HG02610 (cell line): ENCODE results near the gene CASP7.
"Not testable (repeated sequence)": the region's sequence is repeated elsewhere in the genome, so short reads cannot be mapped to it uniquely, and the experiment has no call there.

Experiments used
- ATAC-seq: cut with Tn5 transposase; IDR thresholded peaks from one replicate; pipeline ENCODE4 v1.9.1; 2021; ENCODE audit warnings: mild to moderate bottlenecking, moderate library complexity; ENCODE audit not compliant: unreplicated experiment

CASP7 gene

DNA sequence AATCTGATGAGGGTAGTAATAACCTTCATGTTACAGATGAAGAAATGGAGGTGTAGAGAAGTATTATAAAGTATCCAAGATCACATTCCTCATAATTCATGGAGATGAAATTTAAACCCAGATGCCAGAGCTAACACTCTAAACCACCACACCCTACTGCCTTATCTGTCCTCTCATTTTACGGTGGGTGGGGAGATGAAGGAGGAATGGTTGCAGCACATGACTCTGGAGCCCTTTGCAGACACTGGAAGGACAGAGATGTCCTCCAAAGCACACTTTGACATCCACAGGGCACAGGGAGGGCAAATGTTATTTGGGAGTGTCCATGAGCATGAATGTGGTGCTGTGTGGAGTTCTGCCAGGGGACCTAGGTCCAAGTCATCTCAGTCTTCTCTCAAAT, 72.8 kb downstream of the CASP7 start:
- no peak for ATAC-seq

- no peak for ATAC-seq
Measured at GRCh38 chr10:113753020-113753692, 73.4 kb downstream of the CASP7 start.

DNA sequence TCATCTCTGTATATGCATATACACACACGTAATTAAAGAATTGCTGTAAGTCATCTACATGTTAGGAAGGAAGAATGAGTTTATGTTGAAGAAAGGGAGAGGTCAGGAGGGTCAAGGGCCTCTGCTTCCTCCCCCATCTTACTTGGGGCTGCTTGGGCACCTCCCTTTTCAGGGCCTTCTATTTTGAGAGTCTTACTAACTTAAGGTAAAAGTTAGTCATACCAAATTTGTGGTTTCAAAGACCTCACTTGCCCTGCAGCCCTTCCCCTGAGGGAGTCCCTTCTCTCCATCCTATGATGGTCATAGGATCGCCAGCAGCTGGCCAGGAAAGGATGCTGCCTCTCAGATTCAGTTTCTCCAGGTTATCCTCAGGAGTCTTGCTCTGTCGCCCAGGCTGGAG, 74.4 kb downstream of the CASP7 start:
- no peak for ATAC-seq

- no peak for ATAC-seq
Measured at GRCh38 chr10:113754768-113755167, 75.1 kb downstream of the CASP7 start.

DNA sequence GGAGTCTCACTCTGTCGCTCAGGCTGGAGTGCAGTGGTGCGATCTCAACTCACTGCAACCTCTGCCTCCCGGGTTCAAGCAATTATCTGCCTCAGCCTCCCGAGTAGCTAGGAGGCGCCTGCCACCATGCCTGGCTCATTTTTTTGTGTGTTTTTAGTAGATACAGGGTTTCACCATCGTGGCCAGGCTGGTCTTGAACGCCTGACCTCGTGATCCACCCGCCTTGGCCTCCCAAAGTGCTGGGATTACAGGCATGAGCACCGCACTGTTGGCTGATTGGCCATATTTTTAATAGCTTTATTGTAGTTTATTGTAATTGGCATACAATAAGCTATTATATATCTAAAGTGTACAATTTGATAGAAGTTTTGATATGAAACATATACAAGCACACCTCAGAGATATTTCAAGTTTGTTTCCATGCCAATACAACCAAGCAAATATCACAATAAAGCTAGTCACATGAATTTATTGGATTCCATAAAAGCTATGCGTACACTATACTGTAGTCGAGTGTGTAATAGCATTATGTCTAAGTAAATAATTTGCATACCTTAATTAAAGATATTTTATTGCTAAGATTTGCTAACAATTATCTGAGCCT, 77.3 kb downstream of the CASP7 start:
- ATAC-seq, result no peak

DNA sequence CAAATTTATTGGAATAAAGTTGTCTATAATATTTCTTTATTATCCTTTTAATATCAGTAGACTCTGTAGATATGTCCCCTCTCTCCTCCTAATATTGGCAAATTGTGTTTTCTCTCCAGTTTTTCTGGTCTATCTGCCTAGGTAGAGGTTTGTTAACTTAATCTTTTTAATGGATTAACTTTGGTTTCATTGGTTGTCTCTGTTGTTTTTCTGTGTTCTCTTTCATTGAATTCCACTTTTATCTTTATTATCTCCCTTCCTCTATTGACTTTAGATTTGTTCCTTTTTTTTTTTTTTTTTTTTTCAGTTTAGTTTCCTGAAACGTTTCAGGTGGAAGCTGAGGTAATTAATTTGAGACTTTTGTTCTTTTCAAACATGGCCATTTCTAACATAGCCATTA, 82.4 kb downstream of the CASP7 start:
- no peak for ATAC-seq

DNA sequence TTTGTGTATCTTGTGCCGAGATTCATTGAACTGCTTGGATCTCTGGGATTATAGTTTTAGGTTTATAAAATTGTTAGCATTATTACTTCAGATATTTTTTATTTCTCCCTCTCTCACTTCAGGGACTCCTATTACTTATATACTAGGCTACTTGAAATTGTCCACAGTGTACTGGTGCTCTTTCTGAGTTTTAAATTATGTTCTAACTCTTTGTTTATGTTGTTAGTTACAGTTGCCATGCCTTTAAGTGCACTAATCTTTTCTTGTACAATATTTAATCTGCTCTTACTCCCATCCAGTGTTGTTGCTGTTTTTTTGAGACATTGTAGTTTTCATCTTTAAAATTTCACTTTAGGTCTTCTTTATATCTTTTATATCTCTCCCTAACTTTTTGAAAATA, 84.9 kb downstream of the CASP7 start:
- no peak for ATAC-seq

- no peak for ATAC-seq
Measured at GRCh38 chr10:113765910-113766309, 86.2 kb downstream of the CASP7 start.

DNA sequence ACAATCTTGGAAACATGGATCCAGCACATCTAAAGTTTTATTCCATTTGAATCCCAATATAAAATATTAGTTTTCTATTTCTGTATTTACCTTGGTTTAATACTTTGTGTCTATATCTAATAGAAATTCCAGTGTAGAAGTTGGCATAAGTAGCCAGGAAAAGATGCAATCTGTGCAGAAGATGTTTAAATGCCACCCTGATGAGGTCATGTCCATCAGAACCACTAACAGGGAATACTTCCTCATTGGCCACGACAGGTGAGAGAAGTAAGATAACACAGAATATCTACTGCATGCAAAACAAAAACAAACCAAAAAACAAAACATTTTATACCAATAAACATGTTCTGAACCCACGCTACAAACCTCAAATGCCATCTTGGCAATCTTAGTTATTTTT, 87.5 kb downstream of the CASP7 start:
- ATAC-seq, result no peak

DNA sequence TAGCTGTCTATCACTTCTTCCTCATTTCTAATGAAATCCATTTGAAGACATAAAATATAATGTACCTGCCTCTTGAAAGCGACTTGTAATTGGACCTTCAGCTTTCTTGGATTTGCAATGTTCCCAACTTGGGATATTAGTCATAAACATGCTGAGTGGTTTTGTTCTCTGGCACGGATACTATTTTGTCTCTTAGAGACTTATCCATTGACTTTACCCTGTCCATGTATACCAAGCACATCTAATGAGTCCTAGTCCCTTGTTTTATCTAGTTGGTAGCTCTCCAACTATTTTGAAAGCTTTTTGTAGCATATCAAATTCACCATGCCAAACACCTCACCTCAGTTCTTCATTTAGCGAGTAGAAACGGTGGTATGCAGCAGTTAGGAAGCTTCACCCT, 90.6 kb downstream of the CASP7 start:
- no peak for ATAC-seq

- ATAC-seq, result not testable (repeated sequence)
Measured at GRCh38 chr10:113771131-113771530, 91.4 kb downstream of the CASP7 start.

GRCh38 chr10:113775686-113776294, 96.1 kb downstream of the CASP7 start:
- no peak for ATAC-seq

DNA sequence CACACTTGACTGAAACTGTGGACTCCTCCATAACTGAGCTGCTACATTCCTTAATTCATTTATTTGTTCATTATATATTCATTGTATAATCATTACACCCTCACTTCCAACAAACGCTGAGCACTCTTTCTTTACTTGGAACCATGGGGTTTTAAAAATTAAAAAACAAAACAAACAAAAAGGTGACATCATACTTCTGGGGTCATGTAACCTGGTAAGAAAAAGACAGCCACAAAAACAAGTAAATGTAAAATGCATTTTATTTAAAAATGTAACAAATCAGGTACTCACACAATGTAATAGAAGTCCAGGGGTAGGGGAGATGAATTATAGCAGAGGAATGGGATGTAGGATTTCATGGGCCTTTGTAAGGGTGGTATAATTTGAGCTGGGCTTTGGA, 96.8 kb downstream of the CASP7 start:
- ATAC-seq, result no peak
